ENCODE results near the gene IRF8.

- no peak for TF ChIP-seq GLIS3 (CRISPR knock-in tag; IDR thresholded peaks at IDR 0.05)
- no peak for TF ChIP-seq PATZ1 (CRISPR knock-in tag; IDR thresholded peaks at IDR 0.05; ENCODE audit: borderline replicate concordance)
- no peak for TF ChIP-seq ZNF565 (CRISPR knock-in tag; conservative IDR thresholded peaks at IDR 0.05; ENCODE audit: low read depth)
- no peak for TF ChIP-seq SNAI2 (CRISPR knock-in tag; IDR thresholded peaks at IDR 0.05)
- no peak for TF ChIP-seq ARNTL (CRISPR knock-in tag; IDR thresholded peaks at IDR 0.05; ENCODE audit: borderline replicate concordance, low read depth)
Measured at GRCh38 chr16:85901773-85902365, 2.9 kb downstream of the IRF8 start.
